Measurements from ENCODE around the gene CCDC171. TPM values are rescaled to one million over a fixed set of nuclear protein-coding genes. Genes with fewer than 3 reads are reported as not detected.

Gene CCDC171
- total RNA-seq, 1 experiment from 2014 or later, result 2.6 TPM

- ChIA-PET CTCF (no interaction called here), POLR2A (no interaction called here), RAD21 (ENCODE audit: low non-redundant PET in 1 of 2, low total read pairs in 2 of 2, uncharacterized antibody in 2 of 2, unreplicated experiment in 2 of 2) (no interaction called here)
- no peak overlapping the region for H3K27ac ChIP-seq (ENCODE audit: low read depth, low read length)
- H3K4me2 ChIP-seq (ENCODE audit: low read length), result no peak overlapping the region
- H3K9me3 ChIP-seq (ENCODE audit: control insufficient read depth in 1 of 2, insufficient read depth in 1 of 2, low read depth in 1 of 2, low read length in 2 of 2), result no peaks in the 10 kb centered on the region
- no peaks in the 10 kb centered on the region for H3K79me2 ChIP-seq (ENCODE audit: insufficient read depth, low read length)
- TF ChIP-seq SIN3A (IDR thresholded peaks at IDR 0.05; ENCODE audit: low read depth) (no peak), MAX (IDR thresholded peaks at IDR 0.05) (no peak), SRF (IDR thresholded peaks at IDR 0.05; ENCODE audit: low read depth) (no peak), ATF3 (IDR thresholded peaks at IDR 0.05) (no peak), EZH2 (IDR thresholded peaks at IDR 0.05) (no peak), ELF1 (IDR thresholded peaks at IDR 0.05; ENCODE audit: borderline replicate concordance, low read depth) (no peak), CBX3 (IDR thresholded peaks at IDR 0.05; ENCODE audit: low read depth) (no peak), ZFX (IDR thresholded peaks at IDR 0.05) (no peak), EGR1 (IDR thresholded peaks at IDR 0.05; ENCODE audit: low read depth) (no peak), FOSL1 (IDR thresholded peaks at IDR 0.05; ENCODE audit: low read depth) (no peak), CEBPB (IDR thresholded peaks at IDR 0.05; ENCODE audit: low read depth) (no peak), POLR2A (IDR thresholded peaks at IDR 0.05; ENCODE audit: borderline replicate concordance, extremely low read depth, insufficient read depth, insufficient read length) (no peak), ZNF274 (IDR thresholded peaks at IDR 0.05; ENCODE audit: low read depth, low read length) (no peak)
- no peak for DNase-seq (ENCODE audit: low read depth, low spot score)
- ATAC-seq, result no peak
- no peak overlapping the region for H3K4me3 ChIP-seq (replicated peaks in 1 of 2; ENCODE audit: low read depth in 1 of 2, low read length in 2 of 2)
- H2AFZ ChIP-seq (ENCODE audit: low read depth, low read length, poor library complexity, severe bottlenecking), result no peak overlapping the region
- BruUV-seq (replicated peaks), result no TSS peak
- no peak overlapping the region for H3K9ac ChIP-seq (ENCODE audit: low read length)
- no peaks in the 10 kb centered on the region for H3K4me1 ChIP-seq (ENCODE audit: control insufficient read depth in 1 of 2, insufficient read depth in 2 of 2, low read length in 2 of 2)
- no peaks in the 10 kb centered on the region for H3K27me3 ChIP-seq (ENCODE audit: insufficient read depth, low read length)
- H3K9me2 ChIP-seq (ENCODE audit: insufficient read depth), result no peaks in the 10 kb centered on the region
- intact Hi-C loops (cut with micrococcal nuclease), result no loop called here
- no peaks in the 10 kb centered on the region for H3K36me3 ChIP-seq (ENCODE audit: control insufficient read depth in 1 of 2, insufficient read depth in 2 of 2, low read length in 2 of 2)
- no peaks in the 10 kb centered on the region for H4K20me1 ChIP-seq (ENCODE audit: insufficient read depth)
Observed at GRCh38 chr9:15885464-15885863, 332.6 kb downstream of the CCDC171 start.

DNA sequence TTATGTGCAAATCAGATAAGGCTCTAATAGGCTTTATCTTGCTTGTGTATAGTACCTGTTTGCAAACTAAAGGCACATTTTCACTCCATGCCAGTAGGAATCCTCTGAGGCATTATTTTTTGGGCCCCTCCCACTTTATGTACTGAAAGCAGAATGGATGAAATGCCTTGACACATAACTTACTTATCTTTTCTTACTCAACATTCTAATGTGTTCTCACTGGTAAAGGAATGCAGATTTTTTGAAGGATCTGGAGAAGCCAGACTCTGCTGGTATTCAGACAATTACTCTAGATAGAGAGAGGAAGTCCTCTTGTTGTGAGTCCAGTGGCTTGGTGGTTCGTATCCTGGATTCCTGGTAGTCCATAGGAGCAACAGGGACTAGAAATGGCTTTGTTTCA is 336.7 kb downstream of the CCDC171 start:
- H3K9me3 ChIP-seq (ENCODE audit: control insufficient read depth in 1 of 2, insufficient read depth in 1 of 2, low read depth in 1 of 2, low read length in 2 of 2), result no peaks in the 10 kb centered on the region
- no peaks in the 10 kb centered on the region for H4K20me1 ChIP-seq (ENCODE audit: insufficient read depth)
- no peak overlapping the region for H3K9ac ChIP-seq (ENCODE audit: low read length)
- no peaks in the 10 kb centered on the region for H3K4me1 ChIP-seq (ENCODE audit: control insufficient read depth in 1 of 2, insufficient read depth in 2 of 2, low read length in 2 of 2)
- TF ChIP-seq MAX (IDR thresholded peaks at IDR 0.05), result no peak
- H2AFZ ChIP-seq (ENCODE audit: low read depth, low read length, poor library complexity, severe bottlenecking), result no peak overlapping the region
- intact Hi-C loops (cut with micrococcal nuclease), result no loop called here
- ChIA-PET RAD21 (ENCODE audit: low non-redundant PET in 1 of 2, low total read pairs in 2 of 2, uncharacterized antibody in 2 of 2, unreplicated experiment in 2 of 2) (no interaction called here), POLR2A (no interaction called here), CTCF (no interaction called here)
- no peak overlapping the region for H3K4me3 ChIP-seq (replicated peaks in 1 of 2; ENCODE audit: low read depth in 1 of 2, low read length in 2 of 2)
- no peak overlapping the region for H3K4me2 ChIP-seq (ENCODE audit: low read length)
- H3K9me2 ChIP-seq (ENCODE audit: insufficient read depth), result no peaks in the 10 kb centered on the region
- no peaks in the 10 kb centered on the region for H3K27me3 ChIP-seq (ENCODE audit: insufficient read depth, low read length)
- no TSS peak for BruUV-seq (replicated peaks)
- no peak overlapping the region for H3K27ac ChIP-seq (ENCODE audit: low read depth, low read length)
- ATAC-seq (no peak), DNase-seq (ENCODE audit: low read depth, low spot score) (no peak)
- H3K79me2 ChIP-seq (ENCODE audit: insufficient read depth, low read length), result no peaks in the 10 kb centered on the region
- H3K36me3 ChIP-seq (ENCODE audit: control insufficient read depth in 1 of 2, insufficient read depth in 2 of 2, low read length in 2 of 2), result no peaks in the 10 kb centered on the region
